A549 treated with AZD9567 at 1 μM for 4 hours (cell line): Measurements from ENCODE around the gene CLEC4G. TPM values are rescaled to one million over a fixed set of nuclear protein-coding genes. Genes with fewer than 3 reads are reported as not detected.

Experiments used
- total RNA-seq: library from RNA; stranded (reverse); fragments of 200-300 nt; extraction: Qiagen RNA extraction; gene quantifications from 5 replicates; pipeline ENCODE4 v1.2.3, GENCODE V29; 2022; ENCODE audit not compliant: insufficient read depth

CLEC4G gene
- total RNA-seq = not detected in 5 replicates

GRCh38 chr19:7732045-7732444, at the start of gene CLEC4G:
Gene CLEC4G (minus strand): TSS chr19:7732110. CDS start chr19:7732102, 8 bp downstream.

GRCh38 chr19:7762719-7763293, 30.9 kb upstream of the CLEC4G start, which contains the start of gene CLEC4M:
Gene CLEC4M (plus strand): TSS chr19:7763243. CDS start chr19:7763267, 24 bp downstream.

GRCh38 chr19:7746903-7747884, 15.3 kb upstream of the CLEC4G start, which contains the start of gene CD209:
Gene CD209 (minus strand): TSS chr19:7747534. CDS start chr19:7747511, 23 bp downstream.

GRCh38 chr19:7701654-7702457, 30.1 kb downstream of the CLEC4G start, which contains the start of gene FCER2:
Gene FCER2 (minus strand): TSS chr19:7702131. CDS start chr19:7699760, 2,371 bp downstream.

DNA sequence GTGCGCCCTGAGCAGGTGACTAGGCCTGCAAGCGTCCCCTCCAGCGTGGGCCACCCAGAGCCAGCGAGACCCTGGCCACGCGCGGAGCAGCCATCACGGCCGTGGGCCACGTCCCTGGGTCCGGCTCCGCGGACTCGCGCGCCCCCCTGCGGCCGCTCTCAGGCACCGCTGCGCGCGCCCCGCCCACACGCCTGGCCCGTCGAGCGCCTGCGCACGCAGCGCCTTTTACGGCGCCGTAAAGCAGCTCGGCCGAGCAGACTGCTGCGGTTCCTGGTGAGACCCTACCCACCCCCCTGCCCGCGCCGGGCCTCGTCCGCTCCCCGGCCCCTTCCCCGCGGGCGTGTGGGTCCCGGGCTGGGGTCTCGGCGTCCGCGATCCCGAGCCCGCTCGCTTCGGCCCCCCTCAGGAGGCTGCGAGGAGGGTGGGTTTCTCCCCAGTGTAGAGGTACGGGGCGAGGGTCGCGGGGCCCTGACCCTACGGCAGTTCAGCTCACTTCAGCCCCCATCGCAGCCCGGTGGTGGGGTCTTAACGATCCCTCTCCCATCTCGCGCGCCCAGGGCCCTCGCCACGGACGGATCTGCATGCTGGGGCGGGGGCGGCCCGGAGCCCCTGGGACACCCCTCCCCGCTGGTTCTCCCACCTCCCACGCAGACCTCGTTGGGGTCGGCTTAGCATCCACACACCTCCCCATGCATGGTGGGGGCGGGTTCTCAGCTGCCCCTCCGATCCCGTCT, 51.1 kb downstream of the CLEC4G start, which contains the start of gene TRAPPC5:
Gene TRAPPC5 (plus strand): TSS at position 228 of the 734 bp plus-strand sequence. CDS start 1,421 bp downstream, outside the sequence.

Other genes with a start within 250 kb of the CLEC4G start
- gene PEX11G, start 243.1 kb downstream of the CLEC4G start, total RNA-seq = 2.2 to 3.0 TPM (median 2.3 TPM) in 5 replicates
- gene ZNF358, start 216.0 kb downstream of the CLEC4G start, total RNA-seq = 14.5 to 23.9 TPM (median 15.7 TPM) in 5 replicates
- 12.1 to 14.0 TPM (median 12.8 TPM) in 5 replicates for gene MCOLN1, start 209.5 kb downstream of the CLEC4G start, total RNA-seq
- gene PNPLA6, start 196.4 kb downstream of the CLEC4G start, total RNA-seq = 28.2 to 35.6 TPM (median 32.1 TPM) in 5 replicates
- gene CAMSAP3, start 136.2 kb downstream of the CLEC4G start, total RNA-seq = 3.7 to 5.3 TPM (median 5.1 TPM) in 5 replicates
- 22.4 to 28.1 TPM (median 26.4 TPM) in 5 replicates for gene XAB2, start 102.6 kb downstream of the CLEC4G start, total RNA-seq
- gene PET100, start 102.3 kb downstream of the CLEC4G start, total RNA-seq = 51.5 to 94.9 TPM (median 56.4 TPM) in 5 replicates
- gene PCP2, start 98.4 kb downstream of the CLEC4G start, total RNA-seq = not detected in 5 replicates
- gene STXBP2, start 95.0 kb downstream of the CLEC4G start, total RNA-seq = 31.8 to 47.5 TPM (median 40.8 TPM) in 5 replicates
- not detected in 5 replicates for gene RETN, start 63.1 kb downstream of the CLEC4G start, total RNA-seq
- not detected in 5 replicates for gene MCEMP1, start 55.0 kb downstream of the CLEC4G start, total RNA-seq
- gene TRAPPC5, start 51.3 kb downstream of the CLEC4G start, total RNA-seq = 35.2 to 107 TPM (median 103 TPM) in 5 replicates
- not detected in 5 replicates for gene FCER2, start 30.0 kb downstream of the CLEC4G start, total RNA-seq
- not detected in 5 replicates for gene CD209, start 15.4 kb upstream of the CLEC4G start, total RNA-seq
- 0.07 TPM in 1 of 5 replicates, not detected in the others for gene CLEC4M, start 31.1 kb upstream of the CLEC4G start, total RNA-seq
- gene EVI5L, start 98.1 kb upstream of the CLEC4G start, total RNA-seq = 0.50 to 2.1 TPM (median 1.9 TPM) in 5 replicates
- gene PRR36, start 142.3 kb upstream of the CLEC4G start, total RNA-seq = 0.28 to 0.43 TPM (median 0.42 TPM) in 5 replicates
- 5.4 to 7.3 TPM (median 6.9 TPM) in 5 replicates for gene LRRC8E, start 156.4 kb upstream of the CLEC4G start, total RNA-seq
- 15.0 to 21.0 TPM (median 17.3 TPM) in 5 replicates for gene MAP2K7, start 171.8 kb upstream of the CLEC4G start, total RNA-seq
- 1.5 to 2.1 TPM (median 1.8 TPM) in 4 of 5 replicates, not detected in the other for gene TGFBR3L, start 182.7 kb upstream of the CLEC4G start, total RNA-seq
- 18.0 to 35.2 TPM (median 31.9 TPM) in 5 replicates for gene SNAPC2, start 188.2 kb upstream of the CLEC4G start, total RNA-seq
- 11.2 to 22.0 TPM (median 19.2 TPM) in 5 replicates for gene CTXN1, start 194.0 kb upstream of the CLEC4G start, total RNA-seq
- gene TIMM44, start 211.6 kb upstream of the CLEC4G start, total RNA-seq = 27.3 to 34.5 TPM (median 31.7 TPM) in 5 replicates